Hippocampal formation (tissue), 2 donors: ENCODE results near the gene ARFRP1.

Experiments used
- DNase-seq, 2 donors: peaks; one replicate each; lab custom pipeline; 2025; lab: John Stamatoyannopoulos, UW

ARFRP1 gene

GRCh38 chr20:63702036-63702665, 5.6 kb downstream of the ARFRP1 start:
- DNase-seq: no peak

GRCh38 chr20:63701329-63702035, 6.3 kb downstream of the ARFRP1 start:
- no peak for DNase-seq

- DNase-seq: no peak
These were observed 6.8 kb downstream of the ARFRP1 start for GRCh38 chr20:63701051-63701328.

- DNase-seq: no peak
These were observed 7.4 kb downstream of the ARFRP1 start for GRCh38 chr20:63700199-63701050.

- no peak for DNase-seq
These were observed 8.1 kb downstream of the ARFRP1 start for GRCh38 chr20:63699466-63700198.

- no peak for DNase-seq
These were observed 8.9 kb downstream of the ARFRP1 start for GRCh38 chr20:63698739-63699465.

GRCh38 chr20:63697868-63698545, 9.8 kb downstream of the ARFRP1 start:
- DNase-seq: no peak

GRCh38 chr20:63697357-63697867, 10.4 kb downstream of the ARFRP1 start:
- no peak for DNase-seq

GRCh38 chr20:63696628-63697356, 11.0 kb downstream of the ARFRP1 start, which contains the start of gene TNFRSF6B:
TNFRSF6B (plus strand) TSS chr20:63696652; CDS start chr20:63696768, 116 bp downstream.
- DNase-seq: no peak

GRCh38 chr20:63696306-63696627, 11.5 kb downstream of the ARFRP1 start:
- DNase-seq: no peak

- DNase-seq: no peak
These were observed 12.1 kb downstream of the ARFRP1 start for GRCh38 chr20:63695424-63696305.

- DNase-seq: no peak
These were observed 13.0 kb downstream of the ARFRP1 start for GRCh38 chr20:63694584-63695423.

- DNase-seq: no peak
These were observed 13.8 kb downstream of the ARFRP1 start for GRCh38 chr20:63693733-63694583.

GRCh38 chr20:63693083-63693732, 14.6 kb downstream of the ARFRP1 start:
- DNase-seq: no peak

- no peak for DNase-seq
These were observed 15.2 kb downstream of the ARFRP1 start for GRCh38 chr20:63692436-63693082.
